Myocyte (in vitro differentiated cells): ENCODE data around the gene NCAPD2. TPM values are rescaled to one million over a fixed set of nuclear protein-coding genes. Genes with fewer than 3 reads are reported as not detected.
"Not testable (repeated sequence)": the region's sequence is repeated elsewhere in the genome, so short reads cannot be mapped to it uniquely, and the experiment has no call there.

ENCODE experiments used
- DNase-seq: peaks from one replicate; pipeline ENCODE4 v3.0.0-alpha.2; 2012; ENCODE audit warnings: low read depth
- total RNA-seq: library from RNA; depleted of rRNA; stranded (reverse); fragments of >200 nt; gene quantifications from 2 replicates; pipeline ENCODE4 v1.2.3, GENCODE V29; 2014

Gene NCAPD2
- total RNA-seq, 1 donor from 2014 or later, result 40.4 TPM

GRCh38 chr12:6494258-6494743 lies 399 bp downstream of the NCAPD2 start:
- no peak for DNase-seq

- no peak for DNase-seq
These were observed 1.1 kb downstream of the NCAPD2 start for GRCh38 chr12:6494968-6495367.

GRCh38 chr12:6497291-6497690 lies 3.4 kb downstream of the NCAPD2 start:
- DNase-seq, result not testable (repeated sequence)

- DNase-seq, result no peak
These were observed 6.6 kb downstream of the NCAPD2 start for GRCh38 chr12:6500466-6500865.

GRCh38 chr12:6507102-6507998 lies 13.4 kb downstream of the NCAPD2 start:
- DNase-seq, result peak; percentile 5

- no peak for DNase-seq
These were observed 14.2 kb downstream of the NCAPD2 start for GRCh38 chr12:6508087-6508486.

- DNase-seq, result no peak
These were observed 26.3 kb downstream of the NCAPD2 start for GRCh38 chr12:6520186-6520585.

- DNase-seq, result no peak
These were observed 28.3 kb downstream of the NCAPD2 start for GRCh38 chr12:6522193-6522592.

- no peak for DNase-seq
These were observed 29.8 kb downstream of the NCAPD2 start for GRCh38 chr12:6523708-6524107.

GRCh38 chr12:6524648-6525047 lies 30.7 kb downstream of the NCAPD2 start:
- DNase-seq, result no peak

GRCh38 chr12:6526201-6526600 lies 32.3 kb downstream of the NCAPD2 start:
- DNase-seq, result no peak

GRCh38 chr12:6526766-6527525 lies 33.0 kb downstream of the NCAPD2 start:
- no peak for DNase-seq

GRCh38 chr12:6527711-6528110 lies 33.8 kb downstream of the NCAPD2 start:
- no peak for DNase-seq

GRCh38 chr12:6528539-6529235 lies 34.8 kb downstream of the NCAPD2 start:
- DNase-seq, result no peak

- no peak for DNase-seq
These were observed 35.4 kb downstream of the NCAPD2 start for GRCh38 chr12:6529291-6529737.

GRCh38 chr12:6530576-6531260 lies 36.8 kb downstream of the NCAPD2 start:
- DNase-seq, result no peak

GRCh38 chr12:6532051-6532926 lies 38.4 kb downstream of the NCAPD2 start:
- DNase-seq, result peak; percentile 96

GRCh38 chr12:6532927-6533652 lies 39.2 kb downstream of the NCAPD2 start:
- DNase-seq, result peak; percentile 79

GRCh38 chr12:6533653-6533922 lies 39.7 kb downstream of the NCAPD2 start:
- DNase-seq, result no peak
